H1 (cell line): Measurements from ENCODE around the gene TMUB1. TPM values are rescaled to one million over a fixed set of nuclear protein-coding genes. Genes with fewer than 3 reads are reported as not detected.

Experiments
- CBX5 ChIP-seq: fragments of 300-800, 300-1000 bp; sonication (generic); IDR thresholded peaks from 2 replicates; pipeline ENCODE4 v1.7.1; 2016; ENCODE audit warnings: antibody characterized with exemption, low read length, low read depth
- CTBP2 ChIP-seq: IDR thresholded peaks from 2 replicates; pipeline ENCODE4 v1.7.0; 2011; ENCODE audit warnings: borderline replicate concordance, mild to moderate bottlenecking, moderate library complexity, mixed read lengths, low read length; ENCODE audit not compliant: insufficient read depth, insufficient read length
- JUN ChIP-seq: IDR thresholded peaks from 2 replicates; pipeline ENCODE4 v1.6.1; 2011; ENCODE audit warnings: low read depth, mild to moderate bottlenecking, improper control_type of control experiment, low read length
- SAP30 ChIP-seq: fragments of 300-600 bp; sonication (generic); IDR thresholded peaks from 2 replicates; pipeline ENCODE4 v1.7.1; 2012; ENCODE audit warnings: low read length, moderate library complexity, mild to moderate bottlenecking, inconsistent platforms; ENCODE audit not compliant: insufficient read depth, insufficient replicate concordance
- TAF1 ChIP-seq: IDR thresholded peaks from 2 replicates; pipeline ENCODE4 v1.6.1; 2011; ENCODE audit warnings: mild to moderate bottlenecking, low read depth, low read length
- polyA plus RNA-seq, 7 experiments: library from polyadenylated mRNA; depleted of rRNA in 3 of 7; stranded (reverse) in 5 of 7; unstranded in 2 of 7; fragments of >200 nt in 5 of 7; fragments of 200-250 nt in 2 of 7; gene quantifications; 1 replicate in 5 of 7; 2 replicates in 1 of 7; 4 replicates in 1 of 7; pipeline versions ENCODE4 v1.2.1 to v1.2.3, GENCODE V29; 2011 to 2013; ENCODE audit warnings: missing spikeins in 2 of 7, mixed read lengths in 2 of 7
- total RNA-seq: library from RNA; stranded (reverse); fragmentation: NEBNext Ultra II Directional; extraction: Animal tissue kit (Norgen Biotek cat#: 25700); gene quantifications from 2 replicates; pipeline ENCODE4 v1.2.1, GENCODE V29; 2021
- TF ChIP-seq, protein P1 (sequence below): fragments of 300-600 bp; sonication (generic); IDR thresholded peaks from 2 replicates; pipeline ENCODE4 v1.7.1; 2012; ENCODE audit warnings: low read length, moderate library complexity, mild to moderate bottlenecking, inconsistent platforms; ENCODE audit not compliant: insufficient replicate concordance
- TF ChIP-seq, protein P2 (sequence below): IDR thresholded peaks from 2 replicates; pipeline ENCODE4 v1.6.1; 2012; ENCODE audit warnings: low read length, inconsistent platforms
- TF ChIP-seq, protein P3 (sequence below): IDR thresholded peaks from 2 replicates; pipeline ENCODE4 v1.6.1; 2012; ENCODE audit warnings: inconsistent platforms

The TMUB1 gene
- total and polyA plus RNA-seq, 2 of the 8 experiments (the other 6 are each of a cell fraction or from before 2014, with no cell fraction given), result 41.4 to 56.2 TPM

DNA sequence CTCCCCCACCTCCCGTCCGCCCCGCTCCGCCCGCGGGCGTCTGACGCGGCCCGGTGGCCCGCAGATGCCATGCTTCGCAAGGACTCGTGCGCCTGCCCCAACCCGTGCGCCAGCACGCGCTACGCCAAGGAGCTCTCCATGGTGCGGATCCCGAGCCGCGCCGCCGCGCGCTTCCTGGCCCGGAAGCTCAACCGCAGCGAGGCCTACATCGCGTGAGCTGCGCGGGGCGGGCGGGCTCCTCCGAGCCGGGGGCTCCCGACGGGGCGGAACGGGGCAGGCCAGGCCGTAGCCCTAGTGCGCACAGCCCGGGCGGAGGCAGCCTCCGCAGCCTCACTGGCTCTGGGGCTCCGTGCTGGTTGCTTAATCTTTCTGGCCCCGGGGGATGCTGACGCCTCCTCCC lies 32.2 kb downstream of the TMUB1 start (continued):
- TF ChIP-seq, protein P1, sequence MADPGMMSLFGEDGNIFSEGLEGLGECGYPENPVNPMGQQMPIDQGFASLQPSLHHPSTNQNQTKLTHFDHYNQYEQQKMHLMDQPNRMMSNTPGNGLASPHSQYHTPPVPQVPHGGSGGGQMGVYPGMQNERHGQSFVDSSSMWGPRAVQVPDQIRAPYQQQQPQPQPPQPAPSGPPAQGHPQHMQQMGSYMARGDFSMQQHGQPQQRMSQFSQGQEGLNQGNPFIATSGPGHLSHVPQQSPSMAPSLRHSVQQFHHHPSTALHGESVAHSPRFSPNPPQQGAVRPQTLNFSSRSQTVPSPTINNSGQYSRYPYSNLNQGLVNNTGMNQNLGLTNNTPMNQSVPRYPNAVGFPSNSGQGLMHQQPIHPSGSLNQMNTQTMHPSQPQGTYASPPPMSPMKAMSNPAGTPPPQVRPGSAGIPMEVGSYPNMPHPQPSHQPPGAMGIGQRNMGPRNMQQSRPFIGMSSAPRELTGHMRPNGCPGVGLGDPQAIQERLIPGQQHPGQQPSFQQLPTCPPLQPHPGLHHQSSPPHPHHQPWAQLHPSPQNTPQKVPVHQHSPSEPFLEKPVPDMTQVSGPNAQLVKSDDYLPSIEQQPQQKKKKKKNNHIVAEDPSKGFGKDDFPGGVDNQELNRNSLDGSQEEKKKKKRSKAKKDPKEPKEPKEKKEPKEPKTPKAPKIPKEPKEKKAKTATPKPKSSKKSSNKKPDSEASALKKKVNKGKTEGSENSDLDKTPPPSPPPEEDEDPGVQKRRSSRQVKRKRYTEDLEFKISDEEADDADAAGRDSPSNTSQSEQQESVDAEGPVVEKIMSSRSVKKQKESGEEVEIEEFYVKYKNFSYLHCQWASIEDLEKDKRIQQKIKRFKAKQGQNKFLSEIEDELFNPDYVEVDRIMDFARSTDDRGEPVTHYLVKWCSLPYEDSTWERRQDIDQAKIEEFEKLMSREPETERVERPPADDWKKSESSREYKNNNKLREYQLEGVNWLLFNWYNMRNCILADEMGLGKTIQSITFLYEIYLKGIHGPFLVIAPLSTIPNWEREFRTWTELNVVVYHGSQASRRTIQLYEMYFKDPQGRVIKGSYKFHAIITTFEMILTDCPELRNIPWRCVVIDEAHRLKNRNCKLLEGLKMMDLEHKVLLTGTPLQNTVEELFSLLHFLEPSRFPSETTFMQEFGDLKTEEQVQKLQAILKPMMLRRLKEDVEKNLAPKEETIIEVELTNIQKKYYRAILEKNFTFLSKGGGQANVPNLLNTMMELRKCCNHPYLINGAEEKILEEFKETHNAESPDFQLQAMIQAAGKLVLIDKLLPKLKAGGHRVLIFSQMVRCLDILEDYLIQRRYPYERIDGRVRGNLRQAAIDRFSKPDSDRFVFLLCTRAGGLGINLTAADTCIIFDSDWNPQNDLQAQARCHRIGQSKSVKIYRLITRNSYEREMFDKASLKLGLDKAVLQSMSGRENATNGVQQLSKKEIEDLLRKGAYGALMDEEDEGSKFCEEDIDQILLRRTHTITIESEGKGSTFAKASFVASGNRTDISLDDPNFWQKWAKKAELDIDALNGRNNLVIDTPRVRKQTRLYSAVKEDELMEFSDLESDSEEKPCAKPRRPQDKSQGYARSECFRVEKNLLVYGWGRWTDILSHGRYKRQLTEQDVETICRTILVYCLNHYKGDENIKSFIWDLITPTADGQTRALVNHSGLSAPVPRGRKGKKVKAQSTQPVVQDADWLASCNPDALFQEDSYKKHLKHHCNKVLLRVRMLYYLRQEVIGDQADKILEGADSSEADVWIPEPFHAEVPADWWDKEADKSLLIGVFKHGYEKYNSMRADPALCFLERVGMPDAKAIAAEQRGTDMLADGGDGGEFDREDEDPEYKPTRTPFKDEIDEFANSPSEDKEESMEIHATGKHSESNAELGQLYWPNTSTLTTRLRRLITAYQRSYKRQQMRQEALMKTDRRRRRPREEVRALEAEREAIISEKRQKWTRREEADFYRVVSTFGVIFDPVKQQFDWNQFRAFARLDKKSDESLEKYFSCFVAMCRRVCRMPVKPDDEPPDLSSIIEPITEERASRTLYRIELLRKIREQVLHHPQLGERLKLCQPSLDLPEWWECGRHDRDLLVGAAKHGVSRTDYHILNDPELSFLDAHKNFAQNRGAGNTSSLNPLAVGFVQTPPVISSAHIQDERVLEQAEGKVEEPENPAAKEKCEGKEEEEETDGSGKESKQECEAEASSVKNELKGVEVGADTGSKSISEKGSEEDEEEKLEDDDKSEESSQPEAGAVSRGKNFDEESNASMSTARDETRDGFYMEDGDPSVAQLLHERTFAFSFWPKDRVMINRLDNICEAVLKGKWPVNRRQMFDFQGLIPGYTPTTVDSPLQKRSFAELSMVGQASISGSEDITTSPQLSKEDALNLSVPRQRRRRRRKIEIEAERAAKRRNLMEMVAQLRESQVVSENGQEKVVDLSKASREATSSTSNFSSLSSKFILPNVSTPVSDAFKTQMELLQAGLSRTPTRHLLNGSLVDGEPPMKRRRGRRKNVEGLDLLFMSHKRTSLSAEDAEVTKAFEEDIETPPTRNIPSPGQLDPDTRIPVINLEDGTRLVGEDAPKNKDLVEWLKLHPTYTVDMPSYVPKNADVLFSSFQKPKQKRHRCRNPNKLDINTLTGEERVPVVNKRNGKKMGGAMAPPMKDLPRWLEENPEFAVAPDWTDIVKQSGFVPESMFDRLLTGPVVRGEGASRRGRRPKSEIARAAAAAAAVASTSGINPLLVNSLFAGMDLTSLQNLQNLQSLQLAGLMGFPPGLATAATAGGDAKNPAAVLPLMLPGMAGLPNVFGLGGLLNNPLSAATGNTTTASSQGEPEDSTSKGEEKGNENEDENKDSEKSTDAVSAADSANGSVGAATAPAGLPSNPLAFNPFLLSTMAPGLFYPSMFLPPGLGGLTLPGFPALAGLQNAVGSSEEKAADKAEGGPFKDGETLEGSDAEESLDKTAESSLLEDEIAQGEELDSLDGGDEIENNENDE, result no peak
- TF ChIP-seq CBX5 (no peak), CTBP2 (no peak), SAP30 (no peak), TAF1 (no peak), JUN (no peak)
- TF ChIP-seq, protein P2, sequence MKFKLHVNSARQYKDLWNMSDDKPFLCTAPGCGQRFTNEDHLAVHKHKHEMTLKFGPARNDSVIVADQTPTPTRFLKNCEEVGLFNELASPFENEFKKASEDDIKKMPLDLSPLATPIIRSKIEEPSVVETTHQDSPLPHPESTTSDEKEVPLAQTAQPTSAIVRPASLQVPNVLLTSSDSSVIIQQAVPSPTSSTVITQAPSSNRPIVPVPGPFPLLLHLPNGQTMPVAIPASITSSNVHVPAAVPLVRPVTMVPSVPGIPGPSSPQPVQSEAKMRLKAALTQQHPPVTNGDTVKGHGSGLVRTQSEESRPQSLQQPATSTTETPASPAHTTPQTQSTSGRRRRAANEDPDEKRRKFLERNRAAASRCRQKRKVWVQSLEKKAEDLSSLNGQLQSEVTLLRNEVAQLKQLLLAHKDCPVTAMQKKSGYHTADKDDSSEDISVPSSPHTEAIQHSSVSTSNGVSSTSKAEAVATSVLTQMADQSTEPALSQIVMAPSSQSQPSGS, result no peak
- TF ChIP-seq, protein P3, sequence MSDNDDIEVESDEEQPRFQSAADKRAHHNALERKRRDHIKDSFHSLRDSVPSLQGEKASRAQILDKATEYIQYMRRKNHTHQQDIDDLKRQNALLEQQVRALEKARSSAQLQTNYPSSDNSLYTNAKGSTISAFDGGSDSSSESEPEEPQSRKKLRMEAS, result peak; percentile 100
